ENCODE measurements around the gene UBASH3B.

The UBASH3B gene

GRCh38 chr11:122823564-122823963 is 168.0 kb downstream of the UBASH3B start:
- TF ChIP-seq REST (IDR thresholded peaks at IDR 0.05; ENCODE audit: low read depth): no peak
- TF ChIP-seq MAX (IDR thresholded peaks at IDR 0.05): no peak
- no peak for TF ChIP-seq YY1 (IDR thresholded peaks at IDR 0.05; ENCODE audit: low read depth)
- TF ChIP-seq TEAD4 (IDR thresholded peaks at IDR 0.05): no peak
- TF ChIP-seq FOXM1 (IDR thresholded peaks at IDR 0.05; ENCODE audit: borderline replicate concordance, low read depth): no peak
- no peak for TF ChIP-seq RAD21 (IDR thresholded peaks at IDR 0.05; ENCODE audit: low read depth)
- no peak for TF ChIP-seq ZBTB7A (IDR thresholded peaks at IDR 0.05; ENCODE audit: low read depth)
- TF ChIP-seq USF1 (IDR thresholded peaks at IDR 0.05): no peak
- TF ChIP-seq EGR1 (IDR thresholded peaks at IDR 0.05): no peak
- TF ChIP-seq TCF12 (IDR thresholded peaks at IDR 0.05; ENCODE audit: low read depth): no peak
- no peak for TF ChIP-seq NFIC (IDR thresholded peaks at IDR 0.05)
- no peak for TF ChIP-seq CREB1 (IDR thresholded peaks at IDR 0.05; ENCODE audit: low read depth)
- TF ChIP-seq CEBPB (IDR thresholded peaks at IDR 0.05): no peak
- TF ChIP-seq TAF1 (IDR thresholded peaks at IDR 0.05; ENCODE audit: low read depth): no peak

GRCh38 chr11:122832721-122833470 is 177.4 kb downstream of the UBASH3B start:
- TF ChIP-seq USF1 (IDR thresholded peaks at IDR 0.05): no peak
- TF ChIP-seq ZBTB7A (IDR thresholded peaks at IDR 0.05; ENCODE audit: low read depth): no peak
- no peak for TF ChIP-seq FOXM1 (IDR thresholded peaks at IDR 0.05; ENCODE audit: borderline replicate concordance, low read depth)
- TF ChIP-seq CREB1 (IDR thresholded peaks at IDR 0.05; ENCODE audit: low read depth): no peak
- no peak for TF ChIP-seq EGR1 (IDR thresholded peaks at IDR 0.05)
- TF ChIP-seq TEAD4 (IDR thresholded peaks at IDR 0.05): no peak
- no peak for TF ChIP-seq TCF12 (IDR thresholded peaks at IDR 0.05; ENCODE audit: low read depth)
- TF ChIP-seq RAD21 (IDR thresholded peaks at IDR 0.05; ENCODE audit: low read depth): no peak
- no peak for TF ChIP-seq YY1 (IDR thresholded peaks at IDR 0.05; ENCODE audit: low read depth)
- no peak for TF ChIP-seq EP300 (IDR thresholded peaks at IDR 0.05; ENCODE audit: borderline replicate concordance)
- no peak for TF ChIP-seq NFIC (IDR thresholded peaks at IDR 0.05)
- TF ChIP-seq TAF1 (IDR thresholded peaks at IDR 0.05; ENCODE audit: low read depth): no peak
- no peak for TF ChIP-seq MAX (IDR thresholded peaks at IDR 0.05)
- TF ChIP-seq REST (IDR thresholded peaks at IDR 0.05; ENCODE audit: low read depth): no peak
- TF ChIP-seq CEBPB (IDR thresholded peaks at IDR 0.05): no peak

GRCh38 chr11:122833846-122834464 is 178.4 kb downstream of the UBASH3B start:
- no peak for TF ChIP-seq EP300 (IDR thresholded peaks at IDR 0.05; ENCODE audit: borderline replicate concordance)
- TF ChIP-seq FOXM1 (IDR thresholded peaks at IDR 0.05; ENCODE audit: borderline replicate concordance, low read depth): no peak
- TF ChIP-seq YY1 (IDR thresholded peaks at IDR 0.05; ENCODE audit: low read depth): no peak
- no peak for TF ChIP-seq TEAD4 (IDR thresholded peaks at IDR 0.05)
- no peak for TF ChIP-seq TAF1 (IDR thresholded peaks at IDR 0.05; ENCODE audit: low read depth)
- TF ChIP-seq USF1 (IDR thresholded peaks at IDR 0.05): no peak
- no peak for TF ChIP-seq TCF12 (IDR thresholded peaks at IDR 0.05; ENCODE audit: low read depth)
- no peak for TF ChIP-seq CREB1 (IDR thresholded peaks at IDR 0.05; ENCODE audit: low read depth)
- no peak for TF ChIP-seq MAX (IDR thresholded peaks at IDR 0.05)
- no peak for TF ChIP-seq NFIC (IDR thresholded peaks at IDR 0.05)
- no peak for TF ChIP-seq REST (IDR thresholded peaks at IDR 0.05; ENCODE audit: low read depth)
- no peak for TF ChIP-seq ZBTB7A (IDR thresholded peaks at IDR 0.05; ENCODE audit: low read depth)
- no peak for TF ChIP-seq RAD21 (IDR thresholded peaks at IDR 0.05; ENCODE audit: low read depth)
- no peak for TF ChIP-seq EGR1 (IDR thresholded peaks at IDR 0.05)
- TF ChIP-seq CEBPB (IDR thresholded peaks at IDR 0.05): no peak
